A549 (cell line): Measurements from ENCODE around the gene B3GNT7.

Source experiments
- CTCF ChIP-seq: fragments of >200 bp; sonication (Bioruptor Twin); formaldehyde crosslinking; IDR thresholded peaks from 3 replicates; pipeline ENCODE4 v1.5.1; 2016
- KDM5A ChIP-seq: fragments of 200-600 bp; sonication (generic); IDR thresholded peaks from 2 replicates; pipeline ENCODE4 v1.6.1; 2016; ENCODE audit warnings: antibody characterized with exemption, mild to moderate bottlenecking
- POLR2A ChIP-seq: IDR thresholded peaks from 2 replicates; pipeline ENCODE4 v1.6.1; 2012; ENCODE audit warnings: mild to moderate bottlenecking, low read length
- RAD21 ChIP-seq, 2 experiments: fragments of >200 bp in 1 of 2; sonication (Bioruptor Twin) in 1 of 2; formaldehyde crosslinking in 1 of 2; IDR thresholded peaks in 1 of 2; conservative IDR thresholded peaks in 1 of 2; 2 replicates in 1 of 2; 3 replicates in 1 of 2; pipeline ENCODE4 v1.6.1; 2012 to 2018; ENCODE audit warnings: inconsistent platforms in 1 of 2
- RCOR1 ChIP-seq: fragments of 150-350 bp; IDR thresholded peaks from 2 replicates; pipeline ENCODE4 v1.6.1; 2014; ENCODE audit warnings: antibody characterized with exemption, low read length, low read depth
- RNF2 ChIP-seq: fragments of 200-600 bp; sonication (generic); IDR thresholded peaks from 2 replicates; pipeline ENCODE4 v1.6.1; 2016; ENCODE audit warnings: low read depth, mild to moderate bottlenecking, antibody characterized with exemption, moderate library complexity, borderline replicate concordance
- USF2 ChIP-seq: fragments of 450-650 bp; IDR thresholded peaks from 2 replicates; pipeline ENCODE4 v1.6.1; 2014; ENCODE audit warnings: antibody characterized with exemption
- TF ChIP-seq, protein P1 (sequence below): fragments of 200-600 bp; sonication (generic); IDR thresholded peaks from 2 replicates; pipeline ENCODE4 v1.6.1; 2016; ENCODE audit warnings: antibody characterized with exemption, mild to moderate bottlenecking, moderate library complexity

DNA sequence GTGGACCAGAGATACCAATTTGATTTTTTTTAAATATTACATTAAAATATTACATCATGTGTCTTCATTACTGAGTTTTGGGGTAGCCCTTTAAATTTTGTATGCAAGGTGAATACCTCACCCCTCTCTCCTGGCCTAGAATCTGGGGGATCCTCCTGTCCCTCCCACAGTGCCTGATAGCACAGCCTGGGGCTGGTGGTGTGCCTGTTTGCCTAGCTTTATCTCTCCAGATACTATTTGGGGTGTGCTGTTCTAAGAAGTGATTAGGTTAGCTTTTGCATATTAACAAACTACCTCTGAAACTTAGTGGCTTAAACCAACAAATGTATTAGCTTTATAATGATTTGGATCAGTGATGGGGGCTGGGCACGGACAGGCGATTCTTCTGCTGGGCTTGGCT, 20.7 kb upstream of the B3GNT7 start:
- TF ChIP-seq RNF2: no peak
- TF ChIP-seq USF2: no peak
- no peak for TF ChIP-seq CTCF
- no peak for TF ChIP-seq RCOR1
- no peak for TF ChIP-seq RAD21 (conservative IDR thresholded peaks at IDR 0.05 in 1 of 2, IDR thresholded peaks at IDR 0.05 in 1 of 2)
- no peak for TF ChIP-seq POLR2A
- TF ChIP-seq, protein P1, sequence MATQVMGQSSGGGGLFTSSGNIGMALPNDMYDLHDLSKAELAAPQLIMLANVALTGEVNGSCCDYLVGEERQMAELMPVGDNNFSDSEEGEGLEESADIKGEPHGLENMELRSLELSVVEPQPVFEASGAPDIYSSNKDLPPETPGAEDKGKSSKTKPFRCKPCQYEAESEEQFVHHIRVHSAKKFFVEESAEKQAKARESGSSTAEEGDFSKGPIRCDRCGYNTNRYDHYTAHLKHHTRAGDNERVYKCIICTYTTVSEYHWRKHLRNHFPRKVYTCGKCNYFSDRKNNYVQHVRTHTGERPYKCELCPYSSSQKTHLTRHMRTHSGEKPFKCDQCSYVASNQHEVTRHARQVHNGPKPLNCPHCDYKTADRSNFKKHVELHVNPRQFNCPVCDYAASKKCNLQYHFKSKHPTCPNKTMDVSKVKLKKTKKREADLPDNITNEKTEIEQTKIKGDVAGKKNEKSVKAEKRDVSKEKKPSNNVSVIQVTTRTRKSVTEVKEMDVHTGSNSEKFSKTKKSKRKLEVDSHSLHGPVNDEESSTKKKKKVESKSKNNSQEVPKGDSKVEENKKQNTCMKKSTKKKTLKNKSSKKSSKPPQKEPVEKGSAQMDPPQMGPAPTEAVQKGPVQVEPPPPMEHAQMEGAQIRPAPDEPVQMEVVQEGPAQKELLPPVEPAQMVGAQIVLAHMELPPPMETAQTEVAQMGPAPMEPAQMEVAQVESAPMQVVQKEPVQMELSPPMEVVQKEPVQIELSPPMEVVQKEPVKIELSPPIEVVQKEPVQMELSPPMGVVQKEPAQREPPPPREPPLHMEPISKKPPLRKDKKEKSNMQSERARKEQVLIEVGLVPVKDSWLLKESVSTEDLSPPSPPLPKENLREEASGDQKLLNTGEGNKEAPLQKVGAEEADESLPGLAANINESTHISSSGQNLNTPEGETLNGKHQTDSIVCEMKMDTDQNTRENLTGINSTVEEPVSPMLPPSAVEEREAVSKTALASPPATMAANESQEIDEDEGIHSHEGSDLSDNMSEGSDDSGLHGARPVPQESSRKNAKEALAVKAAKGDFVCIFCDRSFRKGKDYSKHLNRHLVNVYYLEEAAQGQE: no peak
- TF ChIP-seq KDM5A: no peak
